C4-2B (cell line): ENCODE measurements around the gene UCN3.

Experiments used
- ZFX ChIP-seq: fragments of 450-650 bp; IDR thresholded peaks from 2 replicates; pipeline ENCODE4 v1.6.1; 2017
- TF ChIP-seq, protein P1 (sequence below): fragments of 450-650 bp; conservative IDR thresholded peaks from 2 replicates; pipeline ENCODE4 v1.5.1; 2017; ENCODE audit warnings: mild to moderate bottlenecking

DNA sequence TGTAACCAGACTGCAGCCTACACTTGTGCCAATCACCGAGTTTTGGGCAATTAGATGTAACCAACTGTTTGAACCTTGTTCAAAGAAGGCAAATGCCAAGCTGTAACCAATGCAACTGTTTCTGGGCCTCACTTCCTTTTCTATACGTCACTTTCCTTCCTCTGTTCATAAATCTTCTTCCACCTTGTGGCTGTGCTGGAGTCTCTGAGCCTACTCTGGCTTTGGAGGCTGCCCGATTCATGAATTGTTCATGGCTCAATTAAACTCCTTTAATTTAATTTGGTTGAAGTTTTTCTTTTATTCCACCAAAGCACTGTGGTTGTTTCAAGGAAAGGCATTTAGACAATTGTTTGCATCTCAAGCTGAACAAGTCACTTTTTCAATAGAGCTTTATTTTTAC lies 43.5 kb upstream of the UCN3 start:
- TF ChIP-seq, protein P1, sequence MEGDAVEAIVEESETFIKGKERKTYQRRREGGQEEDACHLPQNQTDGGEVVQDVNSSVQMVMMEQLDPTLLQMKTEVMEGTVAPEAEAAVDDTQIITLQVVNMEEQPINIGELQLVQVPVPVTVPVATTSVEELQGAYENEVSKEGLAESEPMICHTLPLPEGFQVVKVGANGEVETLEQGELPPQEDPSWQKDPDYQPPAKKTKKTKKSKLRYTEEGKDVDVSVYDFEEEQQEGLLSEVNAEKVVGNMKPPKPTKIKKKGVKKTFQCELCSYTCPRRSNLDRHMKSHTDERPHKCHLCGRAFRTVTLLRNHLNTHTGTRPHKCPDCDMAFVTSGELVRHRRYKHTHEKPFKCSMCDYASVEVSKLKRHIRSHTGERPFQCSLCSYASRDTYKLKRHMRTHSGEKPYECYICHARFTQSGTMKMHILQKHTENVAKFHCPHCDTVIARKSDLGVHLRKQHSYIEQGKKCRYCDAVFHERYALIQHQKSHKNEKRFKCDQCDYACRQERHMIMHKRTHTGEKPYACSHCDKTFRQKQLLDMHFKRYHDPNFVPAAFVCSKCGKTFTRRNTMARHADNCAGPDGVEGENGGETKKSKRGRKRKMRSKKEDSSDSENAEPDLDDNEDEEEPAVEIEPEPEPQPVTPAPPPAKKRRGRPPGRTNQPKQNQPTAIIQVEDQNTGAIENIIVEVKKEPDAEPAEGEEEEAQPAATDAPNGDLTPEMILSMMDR = no peak
- TF ChIP-seq ZFX = no peak
